GM10248 (cell line): ENCODE measurements around the gene CLEC4C.

Experiments used
- CTCF ChIA-PET: fragments of 300-600 bp; sonication (Branson Sonifier 250); formaldehyde crosslinking; extraction: SDS; loops from one replicate; lab custom pipeline; 2021; ENCODE audit warnings: antibody characterized with exemption; lab: Yijun Ruan, JAX
- POLR2A ChIA-PET: fragments of 350-650 bp; sonication (Branson Sonifier 250); formaldehyde crosslinking; extraction: SDS; loops from one replicate; lab custom pipeline; 2020; ENCODE audit warnings: antibody characterized with exemption; lab: Yijun Ruan, JAX
- DNase-seq: peaks from one replicate; pipeline ENCODE4 v3.0.0; 2012; ENCODE audit errors: extremely low spot score
- TF ChIP-seq, protein P1 (sequence below): IDR thresholded peaks from 2 replicates; pipeline ENCODE4 v1.5.1; 2012; ENCODE audit warnings: mild to moderate bottlenecking, low read depth; ENCODE audit errors: extremely low read depth, missing control alignments, control extremely low read depth

CLEC4C gene

DNA sequence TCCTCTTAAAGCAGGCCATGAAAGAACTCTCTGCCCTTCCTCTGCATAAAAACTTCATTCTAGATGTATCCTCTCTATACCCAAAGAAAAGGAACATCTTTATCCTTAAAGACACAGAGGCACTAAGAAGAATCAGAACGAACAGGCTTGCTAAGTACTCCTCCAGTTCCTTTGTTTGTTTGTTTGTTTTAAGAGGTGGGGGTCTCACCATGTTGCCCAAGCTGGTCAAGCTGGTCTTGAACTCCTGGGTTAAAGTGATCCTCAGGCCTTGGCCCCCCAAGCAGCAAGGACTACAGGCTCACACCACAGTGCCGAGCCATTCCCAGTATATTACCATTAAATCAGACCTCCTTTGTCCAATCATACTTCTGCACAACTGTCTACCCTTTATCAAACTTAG is 65.6 kb downstream of the CLEC4C start:
- DNase-seq, result no peak
- TF ChIP-seq, protein P1, sequence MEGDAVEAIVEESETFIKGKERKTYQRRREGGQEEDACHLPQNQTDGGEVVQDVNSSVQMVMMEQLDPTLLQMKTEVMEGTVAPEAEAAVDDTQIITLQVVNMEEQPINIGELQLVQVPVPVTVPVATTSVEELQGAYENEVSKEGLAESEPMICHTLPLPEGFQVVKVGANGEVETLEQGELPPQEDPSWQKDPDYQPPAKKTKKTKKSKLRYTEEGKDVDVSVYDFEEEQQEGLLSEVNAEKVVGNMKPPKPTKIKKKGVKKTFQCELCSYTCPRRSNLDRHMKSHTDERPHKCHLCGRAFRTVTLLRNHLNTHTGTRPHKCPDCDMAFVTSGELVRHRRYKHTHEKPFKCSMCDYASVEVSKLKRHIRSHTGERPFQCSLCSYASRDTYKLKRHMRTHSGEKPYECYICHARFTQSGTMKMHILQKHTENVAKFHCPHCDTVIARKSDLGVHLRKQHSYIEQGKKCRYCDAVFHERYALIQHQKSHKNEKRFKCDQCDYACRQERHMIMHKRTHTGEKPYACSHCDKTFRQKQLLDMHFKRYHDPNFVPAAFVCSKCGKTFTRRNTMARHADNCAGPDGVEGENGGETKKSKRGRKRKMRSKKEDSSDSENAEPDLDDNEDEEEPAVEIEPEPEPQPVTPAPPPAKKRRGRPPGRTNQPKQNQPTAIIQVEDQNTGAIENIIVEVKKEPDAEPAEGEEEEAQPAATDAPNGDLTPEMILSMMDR, result no peak
- ChIA-PET CTCF (no interaction called here), POLR2A (no interaction called here)
